Endothelial cell of umbilical vein (primary cell): Measurements from ENCODE around the gene RAP1GAP2.

Source experiments
- CTCF ChIP-seq, 2 donors: IDR thresholded peaks; 1 replicate in 1 of 2; 2 replicates in 1 of 2; pipeline ENCODE4 v1.5.1; 2011; ENCODE audit warnings: low read length in 2 of 2, mild to moderate bottlenecking in 2 of 2, moderate library complexity in 2 of 2, control low read depth in 1 of 2, inconsistent platforms in 1 of 2, low read depth in 1 of 2; ENCODE audit not compliant: insufficient read depth in 1 of 2; ENCODE audit errors: extremely low read depth in 1 of 2
- POLR2A ChIP-seq: IDR thresholded peaks from 2 replicates; pipeline ENCODE4 v1.6.1; 2012; ENCODE audit warnings: low read depth, mild to moderate bottlenecking, control low read depth, low read length

DNA sequence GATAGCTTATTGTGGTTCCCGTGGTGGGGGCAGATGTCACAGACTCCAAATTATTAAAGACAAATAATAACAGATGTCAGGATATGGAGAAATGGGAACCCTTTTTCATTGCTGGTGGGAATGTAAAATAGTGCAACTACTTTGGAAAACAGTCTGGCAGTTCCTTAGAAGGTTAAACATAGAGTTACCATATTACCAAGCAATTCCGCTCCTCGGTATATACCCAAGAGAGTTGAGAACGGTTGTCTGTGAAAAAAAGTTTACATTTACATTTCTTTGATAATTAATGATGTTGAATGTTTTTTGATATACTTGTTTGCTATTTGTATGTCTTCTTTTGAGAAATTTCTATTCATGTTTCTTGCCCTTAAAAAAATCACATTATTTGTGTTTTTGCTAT lies 226.0 kb downstream of the RAP1GAP2 start:
- TF ChIP-seq CTCF (IDR thresholded peaks at IDR 0.05; ENCODE audit: extremely low read depth in 1 of 2, insufficient read depth in 1 of 2, low read depth in 1 of 2, low read length in 2 of 2) (no peak), POLR2A (no peak)
